NCI-H446 (cell line): Measurements from ENCODE around the gene PLA2G7.
"Not testable (repeated sequence)": the region's sequence is repeated elsewhere in the genome, so short reads cannot be mapped to it uniquely, and the experiment has no call there.

Source experiments
- DNase-seq, 2 experiments: peaks; one replicate each; lab custom pipeline; 2025; lab: John Stamatoyannopoulos, UW

The PLA2G7 gene

DNA sequence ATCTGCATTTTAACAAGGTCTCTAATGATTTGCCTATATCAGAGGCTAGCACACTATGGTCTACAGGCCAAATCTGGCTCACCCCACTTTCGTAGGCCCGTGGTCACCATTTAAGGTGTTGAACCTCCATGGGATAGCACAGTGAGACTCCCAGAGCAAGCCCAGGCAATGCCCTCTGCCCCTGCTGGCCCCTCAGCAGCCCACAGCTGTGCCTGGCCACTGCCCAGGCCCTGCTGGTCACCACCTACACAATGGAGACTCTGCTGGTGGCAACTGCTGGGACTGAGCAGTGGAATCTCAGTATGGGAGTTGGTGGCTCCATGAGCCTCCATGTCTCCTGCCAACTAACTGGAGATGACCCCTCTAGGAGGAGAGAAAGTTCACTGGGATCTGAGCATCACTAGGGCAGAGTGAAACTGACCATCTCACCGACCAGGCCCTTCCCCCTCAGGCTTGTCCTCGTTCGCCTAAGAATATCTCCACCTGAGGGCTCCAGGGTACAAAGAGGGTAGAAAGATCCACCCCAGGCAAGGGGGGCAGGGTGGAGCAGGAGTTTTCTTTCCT, 13.8 kb upstream of the PLA2G7 start:
- DNase-seq, result no peak

- DNase-seq, result no peak
Measured at GRCh38 chr6:46746696-46747095, 11.5 kb upstream of the PLA2G7 start, which contains the start of gene ANKRD66. Gene ANKRD66 (plus strand): TSS chr6:46746933. CDS start chr6:46751949, 5,016 bp downstream.

DNA sequence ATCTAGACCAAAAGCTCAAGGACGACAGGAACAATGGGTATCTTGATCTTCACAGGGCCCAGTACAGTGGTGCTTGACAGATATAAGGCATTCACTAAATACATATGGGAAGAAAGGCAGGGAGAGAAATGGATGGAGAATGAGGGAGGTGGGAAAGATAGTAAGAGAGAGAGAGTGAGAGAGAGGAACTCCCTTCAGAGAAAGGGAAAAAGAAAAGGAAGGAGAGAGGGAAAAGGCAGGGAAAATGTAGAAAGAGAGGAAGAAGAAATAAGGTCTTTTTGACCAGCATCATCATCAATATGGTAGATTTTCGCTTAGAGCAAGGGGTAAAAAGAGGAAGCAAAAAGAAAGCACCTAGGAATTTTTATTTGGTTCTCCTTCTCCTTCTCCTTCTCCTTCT, 10.8 kb upstream of the PLA2G7 start:
- no peak for DNase-seq

- DNase-seq, result not testable (repeated sequence)
Measured at GRCh38 chr6:46744159-46744725, 9.1 kb upstream of the PLA2G7 start.

DNA sequence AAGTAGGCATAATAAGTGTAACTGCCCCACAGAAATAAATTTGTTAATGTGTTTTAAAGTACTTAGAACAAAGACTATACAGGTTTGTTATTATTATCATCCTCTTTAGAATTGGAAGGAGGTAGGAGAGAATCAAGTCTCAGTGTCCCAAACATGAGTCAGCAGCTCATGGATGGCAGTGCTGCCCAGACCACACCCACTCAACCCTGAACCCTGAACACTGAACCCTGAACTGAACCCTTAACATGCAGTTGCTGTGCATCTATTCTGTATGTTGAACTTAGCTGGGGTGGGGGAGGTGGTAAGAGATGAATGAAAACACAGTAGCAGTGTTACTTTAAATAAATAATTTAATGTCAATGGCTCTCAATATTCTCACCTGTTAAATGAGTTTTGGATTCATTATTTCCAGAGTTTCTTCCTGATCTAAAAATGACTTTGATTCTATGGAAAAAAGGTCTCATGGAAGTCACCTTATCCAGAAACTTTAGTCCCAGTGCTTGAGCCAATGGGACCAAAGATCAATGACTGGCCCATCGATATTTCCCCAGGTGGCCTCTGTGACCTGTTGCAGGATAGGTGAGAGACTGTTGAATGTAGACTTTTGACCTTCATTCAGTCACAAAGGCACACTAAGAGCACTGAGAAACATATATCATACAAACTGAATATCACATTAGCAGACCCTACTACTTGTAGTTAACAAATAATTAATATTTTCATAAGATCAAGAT, 8.4 kb upstream of the PLA2G7 start:
- DNase-seq, result no peak

- DNase-seq, result no peak
Measured at GRCh38 chr6:46741910-46742309, 6.7 kb upstream of the PLA2G7 start.

DNA sequence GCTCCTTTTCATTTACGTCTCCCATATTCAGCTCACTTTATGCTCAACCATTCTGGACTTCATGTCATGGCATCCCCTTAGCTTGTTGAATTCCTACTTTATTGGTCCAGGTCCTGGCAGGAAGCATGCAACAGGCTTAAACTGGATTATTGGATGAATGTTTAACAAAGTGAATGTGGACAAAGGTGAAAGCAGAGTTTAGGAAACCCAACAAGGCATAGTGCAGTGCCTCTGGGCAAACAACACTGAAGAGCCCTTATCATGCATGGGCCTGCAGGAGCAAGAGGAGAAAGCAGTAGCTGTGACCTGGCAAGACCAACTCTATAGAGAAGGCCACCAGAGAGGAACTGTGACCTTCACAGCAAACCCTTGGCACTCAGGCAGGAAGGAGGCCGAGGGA, 6.3 kb upstream of the PLA2G7 start:
- DNase-seq, result no peak

DNA sequence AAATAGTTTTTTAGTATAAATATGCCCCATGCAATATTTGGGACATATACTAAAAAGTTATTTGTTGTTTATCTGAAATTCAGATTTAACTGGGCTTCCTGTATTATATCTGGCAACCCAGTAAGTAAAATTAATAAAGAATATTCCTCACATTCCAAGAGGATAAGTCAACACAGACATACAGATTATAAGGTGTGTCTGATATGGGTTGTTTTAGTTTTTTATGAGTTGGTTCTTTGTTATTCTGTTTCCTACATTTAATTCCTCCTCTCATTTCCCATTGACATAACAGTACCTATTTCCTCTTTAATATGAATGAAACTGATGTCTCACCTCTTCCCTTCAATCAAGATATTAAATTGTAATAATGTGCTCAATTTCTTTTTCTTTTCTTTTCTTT, 1.7 kb upstream of the PLA2G7 start:
- DNase-seq, result no peak

DNA sequence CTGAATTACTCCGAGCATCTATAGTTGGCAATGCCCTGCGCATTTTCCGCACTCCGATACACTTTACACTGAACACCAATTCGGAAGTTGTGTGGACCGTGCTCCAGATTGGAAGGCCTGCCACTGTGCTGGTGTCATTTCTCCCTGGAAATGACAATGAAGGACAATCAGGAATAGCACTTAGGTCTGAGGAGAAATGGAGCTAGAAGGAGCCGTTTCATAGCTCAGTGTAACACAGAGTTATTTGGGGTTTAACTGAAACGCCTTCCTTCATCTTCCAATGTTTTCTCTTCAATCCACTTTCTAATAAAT, 501 bp upstream of the PLA2G7 start:
- DNase-seq, result no peak

GRCh38 chr6:46733341-46733801, 1.8 kb downstream of the PLA2G7 start:
- DNase-seq, result no peak

GRCh38 chr6:46730921-46731461, 4.2 kb downstream of the PLA2G7 start:
- no peak for DNase-seq

DNA sequence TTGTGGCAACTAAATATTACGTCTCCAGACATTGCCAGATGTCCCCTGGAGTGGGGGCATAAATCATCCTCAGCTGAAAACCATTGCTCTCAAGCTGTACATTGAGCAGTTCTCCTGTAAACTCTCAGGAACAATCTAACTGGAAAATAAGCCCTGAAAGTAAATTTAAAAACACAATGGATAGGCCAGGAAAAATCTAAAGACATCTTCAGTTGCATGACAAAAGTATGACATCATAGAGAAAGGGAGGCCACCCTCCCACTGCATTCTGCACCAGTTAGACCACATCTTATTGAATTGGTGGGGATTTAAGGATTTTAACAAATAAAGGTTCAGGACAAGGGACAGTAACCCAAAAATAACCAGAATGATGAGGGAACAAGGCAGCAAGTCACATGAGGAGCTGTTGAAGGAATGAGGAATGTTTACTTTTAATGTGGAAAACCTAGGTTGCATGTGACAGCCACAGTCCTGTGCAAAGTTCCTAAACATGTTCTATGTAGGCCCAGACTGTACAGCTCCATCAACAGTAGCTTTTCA, 5.3 kb downstream of the PLA2G7 start:
- DNase-seq, result no peak

DNA sequence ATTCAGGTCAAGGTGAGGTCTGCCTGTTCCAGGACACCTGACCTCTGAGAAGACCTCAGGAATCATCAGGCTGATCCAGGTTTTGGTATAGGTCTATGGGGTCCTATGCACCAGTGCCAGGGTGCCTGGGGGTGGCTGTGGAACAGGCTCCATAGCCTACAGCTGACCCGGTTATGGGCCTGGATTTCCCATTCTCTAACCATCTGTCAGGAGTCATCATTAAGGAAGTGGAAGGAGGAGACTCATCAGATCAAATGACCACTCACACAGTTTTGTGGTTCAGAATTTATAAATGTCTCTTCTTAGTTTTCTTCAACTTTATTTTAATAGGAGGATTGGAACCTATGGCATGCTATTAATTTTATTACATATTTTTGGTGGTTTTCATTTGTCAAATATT, 14.8 kb downstream of the PLA2G7 start:
- DNase-seq, result no peak

DNA sequence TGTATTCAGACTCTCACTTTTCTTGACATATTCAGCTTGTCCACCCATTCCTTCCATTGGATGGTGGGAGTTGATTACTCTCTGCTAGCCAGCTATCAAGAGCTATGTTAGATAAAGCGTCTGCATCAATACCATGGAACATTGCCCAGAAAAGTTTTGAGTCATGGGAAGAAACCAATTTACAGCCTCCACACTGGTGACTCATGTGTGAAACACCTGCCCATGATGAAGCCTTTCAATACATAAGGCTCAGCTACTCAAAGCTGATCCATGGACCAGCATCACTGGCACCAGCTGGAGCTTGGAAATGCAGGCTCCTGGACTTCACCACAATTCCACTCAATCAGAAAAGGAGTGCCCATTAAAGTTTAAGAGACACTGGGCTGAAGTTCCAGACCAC, 16.1 kb downstream of the PLA2G7 start:
- DNase-seq, result no peak

- no peak for DNase-seq
Measured at GRCh38 chr6:46715141-46715540, 20.0 kb downstream of the PLA2G7 start.

GRCh38 chr6:46711491-46711890, 23.7 kb downstream of the PLA2G7 start:
- DNase-seq, result no peak

GRCh38 chr6:46706464-46706863, 28.7 kb downstream of the PLA2G7 start:
- no peak for DNase-seq

- no peak for DNase-seq
Measured at GRCh38 chr6:46704562-46704961, 30.6 kb downstream of the PLA2G7 start.

- no peak for DNase-seq
Measured at GRCh38 chr6:46699970-46700369, 35.2 kb downstream of the PLA2G7 start.

GRCh38 chr6:46690911-46691451, 44.2 kb downstream of the PLA2G7 start:
- DNase-seq, result no peak

DNA sequence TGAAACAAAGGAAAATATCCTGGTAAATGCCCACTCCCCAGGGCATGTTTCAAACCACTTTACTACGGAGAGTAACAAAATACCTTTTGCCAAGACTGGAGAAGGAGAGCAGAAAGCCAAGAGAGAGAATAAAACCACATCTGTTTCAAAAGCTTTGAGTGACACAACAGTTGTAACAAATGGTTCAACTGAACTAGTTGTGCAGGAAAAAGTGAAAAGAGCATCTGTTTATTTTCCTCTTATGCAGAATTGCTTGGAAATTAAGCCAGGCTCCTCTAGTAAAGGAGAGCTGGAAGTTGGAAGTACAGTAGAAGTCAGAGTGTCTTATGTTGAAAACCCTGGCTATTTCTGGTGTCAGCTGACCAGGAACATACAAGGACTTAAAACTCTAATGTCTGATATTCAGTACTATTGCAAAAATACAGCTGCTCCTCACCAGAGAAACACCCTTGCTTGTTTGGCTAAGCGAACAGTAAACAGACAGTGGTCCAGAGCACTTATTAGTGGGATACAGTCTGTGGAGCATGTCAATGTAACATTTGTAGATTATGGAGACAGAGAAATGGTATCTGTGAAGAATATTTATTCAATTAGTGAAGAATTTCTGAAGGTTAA, 44.9 kb downstream of the PLA2G7 start:
- DNase-seq, result no peak

DNA sequence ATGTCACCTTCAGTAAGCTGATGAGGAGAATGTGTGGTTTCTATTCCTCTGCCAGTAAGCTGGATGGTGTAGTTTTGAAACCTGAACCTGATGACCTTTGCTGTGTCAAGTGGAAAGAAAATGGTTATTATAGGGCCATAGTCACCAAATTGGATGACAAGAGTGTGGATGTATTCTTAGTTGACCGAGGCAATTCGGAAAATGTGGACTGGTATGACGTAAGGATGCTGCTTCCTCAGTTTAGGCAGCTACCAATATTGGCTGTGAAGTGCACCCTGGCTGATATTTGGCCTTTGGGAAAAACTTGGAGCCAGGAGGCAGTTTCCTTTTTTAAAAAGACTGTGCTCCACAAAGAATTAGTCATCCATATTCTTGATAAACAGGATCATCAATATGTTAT, 45.5 kb downstream of the PLA2G7 start:
- no peak for DNase-seq
